Parathyroid adenoma (tissue), 2 donors: ENCODE data around the gene MAPT.
"Not testable (repeated sequence)": the region's sequence is repeated elsewhere in the genome, so short reads cannot be mapped to it uniquely, and the experiment has no call there.

Experiments used
- H2AFZ ChIP-seq: fragments of 300-600 bp; sonication (generic); one replicate; pipeline ENCODE4 v1.7.0; 2017; ENCODE audit warnings: antibody characterized with exemption, mild to moderate bottlenecking
- H3K27ac ChIP-seq: fragments of 300-600 bp; sonication (generic); one replicate; pipeline ENCODE4 v1.7.0; 2017
- H3K27me3 ChIP-seq: fragments of 300-600 bp; sonication (generic); one replicate; pipeline ENCODE4 v1.7.0; 2017; ENCODE audit warnings: low read length; ENCODE audit not compliant: control insufficient read depth, insufficient read depth
- H3K36me3 ChIP-seq: fragments of 300-600 bp; sonication (generic); one replicate; pipeline ENCODE4 v1.7.0; 2017; ENCODE audit warnings: low read length; ENCODE audit not compliant: control insufficient read depth, insufficient read depth
- H3K4me1 ChIP-seq: fragments of 300-600 bp; sonication (generic); one replicate; pipeline ENCODE4 v1.7.0; 2017; ENCODE audit warnings: control low read depth
- H3K4me2 ChIP-seq: fragments of 300-600 bp; sonication (generic); one replicate; pipeline ENCODE4 v1.7.0; 2017; ENCODE audit warnings: low read length
- H3K4me3 ChIP-seq: fragments of 300-600 bp; sonication (generic); one replicate; pipeline ENCODE4 v1.7.0; 2017; ENCODE audit warnings: low read depth, low read length
- H3K79me2 ChIP-seq: fragments of 300-600 bp; sonication (generic); one replicate; pipeline ENCODE4 v1.7.0; 2017; ENCODE audit warnings: control low read depth
- H3K9ac ChIP-seq: fragments of 300-600 bp; sonication (generic); one replicate; pipeline ENCODE4 v1.7.0; 2017; ENCODE audit warnings: mild to moderate bottlenecking
- H3K9me3 ChIP-seq: fragments of 300-600 bp; sonication (generic); one replicate; pipeline ENCODE4 v1.7.0; 2017; ENCODE audit warnings: low read length; ENCODE audit not compliant: control insufficient read depth
- CTCF ChIP-seq: fragments of 300-600 bp; sonication (generic); IDR thresholded peaks from one replicate; pipeline ENCODE4 v1.7.0; 2017; ENCODE audit warnings: antibody characterized with exemption, mild to moderate bottlenecking
- donor health status: primary hyperparathyroidism.

MAPT gene

GRCh38 chr17:45910667-45911066 lies 16.3 kb downstream of the MAPT start:
- Histone ChIP-seq H3K9me3 (no peaks in the 10 kb centered on the region), H3K4me1 (peaks cover 16% of the 10 kb centered on the region), H3K79me2 (peaks cover 14% of the 10 kb centered on the region), H3K27ac (no peak overlapping the region), H3K4me3 (no peak overlapping the region), H3K9ac (no peak overlapping the region), H2AFZ (no peak overlapping the region), H3K27me3 (no peaks in the 10 kb centered on the region), H3K36me3 (no peaks in the 10 kb centered on the region), H3K4me2 (no peak overlapping the region)
- TF ChIP-seq CTCF: no peak

- Histone ChIP-seq H3K79me2 (peaks cover 14% of the 10 kb centered on the region), H3K4me3 (no peak overlapping the region), H3K36me3 (no peaks in the 10 kb centered on the region), H3K27ac (no peak overlapping the region), H3K4me1 (peaks cover 14% of the 10 kb centered on the region), H3K4me2 (no peak overlapping the region), H2AFZ (no peak overlapping the region), H3K27me3 (no peaks in the 10 kb centered on the region), H3K9ac (no peak overlapping the region), H3K9me3 (no peaks in the 10 kb centered on the region)
- TF ChIP-seq CTCF: no peak
Observed at GRCh38 chr17:45912319-45912718, 18.0 kb downstream of the MAPT start.

DNA sequence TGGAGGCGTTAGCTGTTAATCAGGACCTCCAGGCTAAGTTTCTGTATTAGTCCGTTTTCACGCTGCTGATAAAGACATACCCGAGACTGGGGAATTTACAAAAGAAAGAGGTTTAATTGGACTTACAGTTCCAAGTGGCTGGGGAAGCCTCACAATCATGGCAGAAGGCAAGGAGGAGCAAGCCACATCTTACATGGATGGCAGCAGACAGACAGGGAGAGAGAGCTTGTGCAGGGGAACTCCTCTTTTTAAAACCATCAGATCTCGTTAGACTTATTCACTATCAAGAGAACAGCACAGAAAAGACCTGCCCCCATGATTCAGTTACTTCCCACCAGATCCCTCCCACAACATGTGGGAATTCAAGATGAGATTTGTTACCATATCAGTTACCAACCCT lies 18.7 kb downstream of the MAPT start:
- not testable (repeated sequence) for H3K4me1 ChIP-seq, H3K9me3 ChIP-seq, H3K4me3 ChIP-seq, H3K27ac ChIP-seq, H2AFZ ChIP-seq, H3K9ac ChIP-seq, H3K27me3 ChIP-seq, H3K36me3 ChIP-seq, H3K4me2 ChIP-seq
- peaks cover 16% of the 10 kb centered on the region for H3K79me2 ChIP-seq

DNA sequence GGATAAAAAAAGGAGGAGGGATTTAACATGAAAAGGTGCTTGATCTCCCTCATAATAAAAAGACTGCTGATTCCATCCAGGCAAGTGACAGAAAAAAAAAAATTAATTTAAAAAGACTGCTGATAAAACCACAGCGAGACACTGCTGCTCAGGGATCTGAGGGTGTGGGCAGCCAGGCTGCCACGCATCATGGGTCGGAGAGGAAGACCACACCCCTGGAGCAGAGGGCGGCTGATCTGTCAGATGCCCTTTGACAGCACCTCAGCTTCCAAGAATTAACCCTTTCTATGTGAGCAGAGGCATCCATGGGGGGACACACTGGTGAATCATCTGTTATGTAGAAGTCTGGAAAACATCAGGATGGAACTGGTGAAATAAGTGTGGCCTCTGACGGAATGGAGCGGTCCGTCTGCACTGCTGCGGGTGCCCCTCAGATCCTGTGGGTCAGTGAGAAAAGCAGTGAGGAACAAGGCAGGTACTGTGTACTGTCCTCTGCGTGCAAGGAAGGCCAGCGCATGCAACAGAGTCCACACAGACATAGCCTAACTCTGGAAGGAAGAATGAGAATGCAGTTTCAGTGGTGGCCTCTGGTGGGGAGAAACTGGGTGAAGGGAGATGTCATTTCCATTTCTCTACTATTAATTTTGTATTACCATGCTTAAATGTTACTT lies 19.8 kb downstream of the MAPT start:
- Histone ChIP-seq H2AFZ (no peak overlapping the region), H3K9ac (no peak overlapping the region), H3K4me2 (no peak overlapping the region), H3K4me3 (no peak overlapping the region), H3K79me2 (peaks cover 21% of the 10 kb centered on the region), H3K36me3 (no peaks in the 10 kb centered on the region), H3K9me3 (no peaks in the 10 kb centered on the region), H3K27ac (no peak overlapping the region), H3K4me1 (no peaks in the 10 kb centered on the region), H3K27me3 (no peaks in the 10 kb centered on the region)
- no peak for TF ChIP-seq CTCF

DNA sequence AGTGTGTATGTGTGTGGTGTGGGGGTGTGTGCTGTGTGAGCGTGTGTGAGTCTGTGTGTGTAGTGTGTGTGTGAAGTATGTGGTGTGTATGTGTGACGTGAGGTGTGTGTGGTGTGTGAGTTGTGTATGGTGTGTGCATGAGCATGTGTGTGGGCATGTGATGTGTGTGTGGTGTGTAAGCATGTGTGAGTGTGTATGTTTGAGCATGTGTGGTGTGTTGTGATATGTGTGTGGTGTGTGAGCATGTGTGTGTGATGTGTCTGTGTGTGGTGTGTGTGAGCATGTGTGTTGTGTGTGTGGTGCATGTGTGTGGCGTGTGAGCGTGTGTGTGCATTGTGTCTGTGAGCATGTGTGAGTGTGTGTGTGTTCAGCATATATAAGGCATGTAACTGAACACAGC lies 20.9 kb downstream of the MAPT start:
- no peaks in the 10 kb centered on the region for H3K9me3 ChIP-seq
- H3K36me3 ChIP-seq: no peaks in the 10 kb centered on the region
- no peak overlapping the region for H2AFZ ChIP-seq
- peaks cover 21% of the 10 kb centered on the region for H3K79me2 ChIP-seq
- H3K9ac ChIP-seq: no peak overlapping the region
- no peaks in the 10 kb centered on the region for H3K4me1 ChIP-seq
- no peak for TF ChIP-seq CTCF
- H3K27me3 ChIP-seq: no peaks in the 10 kb centered on the region
- H3K27ac ChIP-seq: no peak overlapping the region
- H3K4me3 ChIP-seq: no peak overlapping the region
- H3K4me2 ChIP-seq: no peak overlapping the region
